ENCODE measurements around the gene CDC42SE2. TPM values are rescaled to one million over a fixed set of nuclear protein-coding genes. Genes with fewer than 3 reads are reported as not detected.

Gene CDC42SE2
- total and polyA plus RNA-seq, 2 of the 4 experiments (the other 2 are of a cell fraction): 12.5 to 19.4 TPM

DNA sequence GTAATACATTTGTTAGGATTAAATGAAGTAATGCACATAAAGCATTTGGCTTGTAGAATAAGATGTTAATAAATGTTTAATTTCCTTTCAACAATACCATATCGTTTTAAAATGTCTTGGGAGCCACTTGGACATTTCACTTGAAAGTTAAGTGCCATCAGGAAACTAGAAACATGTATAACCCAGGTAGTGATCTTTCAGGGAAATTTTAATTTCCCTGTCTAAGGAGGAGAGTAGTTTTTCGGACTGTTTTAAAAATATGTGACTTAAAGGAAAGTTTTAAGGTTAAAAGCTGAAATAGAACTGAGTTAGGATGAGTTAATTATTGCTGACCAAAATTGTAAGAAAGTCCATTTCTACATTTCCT lies 18.0 kb downstream of the CDC42SE2 start:
- Histone ChIP-seq H3K36me3 (ENCODE audit: control insufficient read depth, insufficient read depth, low read length) (no peaks in the 10 kb centered on the region), H3K56ac (ENCODE audit: extremely low read depth, insufficient read depth, low read length) (no peak overlapping the region), H3K23ac (ENCODE audit: low read depth, low read length) (no peak overlapping the region), H3K27ac (ENCODE audit: insufficient read depth, low read length) (no peak overlapping the region), H3K4me2 (ENCODE audit: low read depth, low read length) (no peak overlapping the region; the same call in 1 of the 2 replicates), H4K20me1 (ENCODE audit: insufficient read depth, low read length) (peaks cover 21% of the 10 kb centered on the region), H3K9ac (ENCODE audit: low read depth, low read length) (no peak overlapping the region), H3K18ac (ENCODE audit: low read depth, low read length) (no peak overlapping the region), H2AFZ (replicated peaks; ENCODE audit: low read length, poor library complexity) (no peak overlapping the region), H3K4me1 (ENCODE audit: control insufficient read depth, insufficient read depth, low read length) (peaks cover 4% of the 10 kb centered on the region; the same call in 1 of the 2 replicates), H3K14ac (replicated peaks; ENCODE audit: low read depth, low read length) (no peak overlapping the region), H4K8ac (ENCODE audit: low read depth in 2 of 2, low read length in 2 of 2) (no peak overlapping the region), H4K91ac (ENCODE audit: insufficient read depth, low read depth, low read length) (no peak overlapping the region), H3K27me3 (ENCODE audit: control insufficient read depth, insufficient read depth, low read length) (no peaks in the 10 kb centered on the region), H3K9me1 (ENCODE audit: insufficient read depth, low read length) (0 out of 2 replicates have a peak, but pooled peaks cover 2% of the 10 kb centered on the region), H3K79me1 (ENCODE audit: low read depth in 1 of 2, low read length in 2 of 2) (peaks cover 19 to 63% of the 10 kb centered on the region in 2 experiments), H3K4me3 (ENCODE audit: insufficient read depth, low read depth, low read length) (no peak overlapping the region), H3K9me3 (ENCODE audit: control insufficient read depth, insufficient read depth, low read length) (no peaks in the 10 kb centered on the region), H4K5ac (ENCODE audit: low read depth, low read length) (no peak overlapping the region), H3K4ac (ENCODE audit: low read depth, low read length) (no peak overlapping the region), H2AK5ac (ENCODE audit: low read depth, low read length) (no peak overlapping the region), H2BK120ac (ENCODE audit: low read depth, low read length) (no peak overlapping the region), H2AK9ac (replicated peaks; ENCODE audit: low read depth, low read length, poor library complexity) (no peak overlapping the region), H2BK15ac (ENCODE audit: low read depth, low read length) (no peak overlapping the region), H2BK20ac (ENCODE audit: low read depth, low read length) (no peak overlapping the region), H2BK5ac (ENCODE audit: low read depth, low read length, poor library complexity, severe bottlenecking) (no peak overlapping the region)
- CTCF ChIA-PET: no interaction called here
- TF ChIP-seq NFE2L2 (IDR thresholded peaks at IDR 0.05; ENCODE audit: low read depth, low read length) (no peak), MAFK (IDR thresholded peaks at IDR 0.05; ENCODE audit: low read depth, low read length) (no peak), RFX5 (IDR thresholded peaks at IDR 0.05; ENCODE audit: low read depth, low read length) (no peak), CHD1 (IDR thresholded peaks at IDR 0.05; ENCODE audit: low read depth, low read length) (no peak), RAD21 (IDR thresholded peaks at IDR 0.05; ENCODE audit: low read length) (no peak), RCOR1 (IDR thresholded peaks at IDR 0.05; ENCODE audit: insufficient replicate concordance, low read length) (no peak), POLR2A (IDR thresholded peaks at IDR 0.05; ENCODE audit: low read depth, low read length) (no peak), MXI1 (IDR thresholded peaks at IDR 0.05; ENCODE audit: borderline replicate concordance, low read depth, low read length) (no peak), CEBPB (IDR thresholded peaks at IDR 0.05; ENCODE audit: low read depth, low read length) (no peak), MAZ (IDR thresholded peaks at IDR 0.05; ENCODE audit: borderline replicate concordance, low read depth, low read length) (no peak)
- TF ChIP-seq, protein P1, sequence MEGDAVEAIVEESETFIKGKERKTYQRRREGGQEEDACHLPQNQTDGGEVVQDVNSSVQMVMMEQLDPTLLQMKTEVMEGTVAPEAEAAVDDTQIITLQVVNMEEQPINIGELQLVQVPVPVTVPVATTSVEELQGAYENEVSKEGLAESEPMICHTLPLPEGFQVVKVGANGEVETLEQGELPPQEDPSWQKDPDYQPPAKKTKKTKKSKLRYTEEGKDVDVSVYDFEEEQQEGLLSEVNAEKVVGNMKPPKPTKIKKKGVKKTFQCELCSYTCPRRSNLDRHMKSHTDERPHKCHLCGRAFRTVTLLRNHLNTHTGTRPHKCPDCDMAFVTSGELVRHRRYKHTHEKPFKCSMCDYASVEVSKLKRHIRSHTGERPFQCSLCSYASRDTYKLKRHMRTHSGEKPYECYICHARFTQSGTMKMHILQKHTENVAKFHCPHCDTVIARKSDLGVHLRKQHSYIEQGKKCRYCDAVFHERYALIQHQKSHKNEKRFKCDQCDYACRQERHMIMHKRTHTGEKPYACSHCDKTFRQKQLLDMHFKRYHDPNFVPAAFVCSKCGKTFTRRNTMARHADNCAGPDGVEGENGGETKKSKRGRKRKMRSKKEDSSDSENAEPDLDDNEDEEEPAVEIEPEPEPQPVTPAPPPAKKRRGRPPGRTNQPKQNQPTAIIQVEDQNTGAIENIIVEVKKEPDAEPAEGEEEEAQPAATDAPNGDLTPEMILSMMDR (conservative IDR thresholded peaks at IDR 0.05; ENCODE audit: low read depth, low read length): no peak
- DNase-seq (no peak), ATAC-seq (ENCODE audit: low read depth) (no peak)
- dilution Hi-C loops (cut with HindIII; ENCODE audit: low sequenced_read_pairs, unreplicated experiment): no loop called here
- in situ Hi-C loops (cut with MboI; ENCODE audit: low sequenced_read_pairs): no loop called here
- no CpG with 5 or more reads among the region's 2 CpGs for WGBS, 2 experiments (ENCODE audit: extremely low coverage in 2 of 2, insufficient read length in 1 of 2)
- POLR2A ChIA-PET (ENCODE audit: unreplicated experiment): no interaction called here
- BruUV-seq (replicated peaks): no TSS peak
- intact Hi-C loops (cut with micrococcal nuclease): no loop called here
